Thoracic aorta (tissue), 2 donors: ENCODE measurements around the gene PTPRG. TPM values are rescaled to one million over a fixed set of nuclear protein-coding genes. Genes with fewer than 3 reads are reported as not detected.

Source experiments
- ATAC-seq: fragments of 150-250 bp; one replicate; pipeline ENCODE4 v1.8.0; 2017; ENCODE audit warnings: low read depth; ENCODE audit not compliant: insufficient number of reproducible peaks, low FRiP score
- DNase-seq: peaks from one replicate; pipeline ENCODE4 v3.0.0-alpha.2; 2020; ENCODE audit warnings: low spot score
- H3K27ac ChIP-seq, 2 donors: fragments of 200-600 bp; sonication (generic); 1 replicate in 1 of 2; 2 replicates in 1 of 2; pipeline ENCODE4 v1.5.1; 2016; ENCODE audit warnings: mild to moderate bottlenecking in 2 of 2, moderate library complexity in 2 of 2
- H3K27me3 ChIP-seq: fragments of 200-600 bp; sonication (generic); replicated peaks from 2 replicates; pipeline ENCODE4 v1.6.0; 2016; ENCODE audit warnings: mild to moderate bottlenecking; ENCODE audit not compliant: insufficient read depth
- H3K36me3 ChIP-seq: fragments of 200-600 bp; sonication (generic); one replicate; pipeline ENCODE4 v1.5.1; 2016
- H3K4me1 ChIP-seq, 2 donors: fragments of 200-600 bp; sonication (generic); 1 replicate in 1 of 2; 2 replicates in 1 of 2; pipeline versions ENCODE4 v1.5.1 to v1.6.0; 2016; ENCODE audit warnings: low read depth in 2 of 2, mild to moderate bottlenecking in 1 of 2; ENCODE audit not compliant: control insufficient read depth in 1 of 2
- H3K4me3 ChIP-seq: fragments of 200-600 bp; sonication (generic); 2 replicates; pipeline ENCODE4 v1.5.1; 2016; ENCODE audit warnings: mild to moderate bottlenecking
- H3K9me3 ChIP-seq: fragments of 200-600 bp; sonication (generic); 2 replicates; pipeline ENCODE4 v1.5.1; 2016
- CTCF ChIP-seq: fragments of 200-600 bp; sonication (generic); IDR thresholded peaks from one replicate; pipeline ENCODE4 v1.5.1; 2019; ENCODE audit warnings: antibody characterized with exemption
- total RNA-seq, 2 donors: library from RNA; depleted of rRNA; stranded (reverse); fragments of >200 nt; gene quantifications; one replicate each; pipeline versions ENCODE4 v1.1.0 to v1.2.3, GENCODE V29; 2016

PTPRG gene
- total RNA-seq, 2 donors from 2014 or later = 154 to 208 TPM

GRCh38 chr3:61572879-61573278 is 11.5 kb downstream of the PTPRG start:
- TF ChIP-seq CTCF = no peak
- no peaks in the 10 kb centered on the region for H3K27me3 ChIP-seq
- ATAC-seq = no peak
- DNase-seq = no peak
- peaks cover 26 to 51% of the 10 kb centered on the region in 2 donors for H3K4me1 ChIP-seq
- H3K27ac ChIP-seq = no peak overlapping the region
- no peaks in the 10 kb centered on the region for H3K36me3 ChIP-seq
- no peak overlapping the region for H3K4me3 ChIP-seq
- no peaks in the 10 kb centered on the region for H3K9me3 ChIP-seq

- Histone ChIP-seq H3K4me3 (no peak overlapping the region), H3K4me1 (peaks cover 26 to 54% of the 10 kb centered on the region in 2 donors), H3K27me3 (no peaks in the 10 kb centered on the region), H3K36me3 (no peaks in the 10 kb centered on the region), H3K27ac (no peak overlapping the region), H3K9me3 (no peaks in the 10 kb centered on the region)
- no peak for TF ChIP-seq CTCF
- no peak for ATAC-seq
- DNase-seq = no peak
These were observed 12.1 kb downstream of the PTPRG start for GRCh38 chr3:61573441-61573840.

- no peak for DNase-seq
- peak; percentile 56 for ATAC-seq
- H3K4me3 ChIP-seq = no peak overlapping the region
These were observed 13.5 kb downstream of the PTPRG start for GRCh38 chr3:61574854-61575253.

GRCh38 chr3:61575893-61576292 is 14.5 kb downstream of the PTPRG start:
- Histone ChIP-seq H3K27ac (peak overlapping the region in 1 of 2 donors; percentile 43), H3K36me3 (no peaks in the 10 kb centered on the region), H3K27me3 (no peaks in the 10 kb centered on the region), H3K4me3 (no peak overlapping the region), H3K9me3 (no peaks in the 10 kb centered on the region), H3K4me1 (peaks cover 15 to 49% of the 10 kb centered on the region in 2 donors)
- TF ChIP-seq CTCF = no peak
- ATAC-seq (no peak), DNase-seq (no peak)

More at GRCh38 chr3:61574854-61575253, 13.5 kb downstream of the PTPRG start:
- no peak for TF ChIP-seq CTCF
- Histone ChIP-seq H3K36me3 (no peaks in the 10 kb centered on the region), H3K27ac (peak overlapping the region in 1 of 2 donors; percentile 43), H3K4me1 (peaks cover 20 to 49% of the 10 kb centered on the region in 2 donors), H3K27me3 (no peaks in the 10 kb centered on the region), H3K9me3 (no peaks in the 10 kb centered on the region)

- DNase-seq (no peak), ATAC-seq (no peak)
- Histone ChIP-seq H3K27me3 (no peaks in the 10 kb centered on the region), H3K4me3 (no peak overlapping the region), H3K9me3 (no peaks in the 10 kb centered on the region), H3K4me1 (peaks cover 9 to 39% of the 10 kb centered on the region in 2 donors), H3K27ac (no peak overlapping the region), H3K36me3 (no peaks in the 10 kb centered on the region)
- TF ChIP-seq CTCF = no peak
These were observed 16.4 kb downstream of the PTPRG start for GRCh38 chr3:61577760-61578159.
